Stimulated activated CD8-positive, alpha-beta memory T cell treated with anti-CD3 and anti-CD28 coated beads, Interleukin-4, amount 100 ng/mL, for 48 hours (primary cell): ENCODE measurements around the gene ZNF804A.

Experiments used
- DNase-seq: peaks from one replicate; pipeline ENCODE4 v3.0.0-alpha.2; 2020

Gene ZNF804A

GRCh38 chr2:184611361-184612085 lies 13.2 kb downstream of the ZNF804A start:
- DNase-seq, result no peak

- DNase-seq, result no peak
These were observed 22.0 kb downstream of the ZNF804A start for GRCh38 chr2:184620367-184620766.

- no peak for DNase-seq
These were observed 26.0 kb downstream of the ZNF804A start for GRCh38 chr2:184624311-184624710.

- no peak for DNase-seq
These were observed 29.7 kb downstream of the ZNF804A start for GRCh38 chr2:184628051-184628450.

- DNase-seq, result no peak
These were observed 35.4 kb downstream of the ZNF804A start for GRCh38 chr2:184633726-184634125.

GRCh38 chr2:184637781-184638180 lies 39.5 kb downstream of the ZNF804A start:
- DNase-seq, result no peak

- DNase-seq, result no peak
These were observed 46.4 kb downstream of the ZNF804A start for GRCh38 chr2:184644685-184645084.

GRCh38 chr2:184646177-184646576 lies 47.8 kb downstream of the ZNF804A start:
- no peak for DNase-seq

- DNase-seq, result no peak
These were observed 48.3 kb downstream of the ZNF804A start for GRCh38 chr2:184646593-184646992.

- no peak for DNase-seq
These were observed 56.6 kb downstream of the ZNF804A start for GRCh38 chr2:184654945-184655344.

- no peak for DNase-seq
These were observed 78.8 kb downstream of the ZNF804A start for GRCh38 chr2:184677171-184677570.

- no peak for DNase-seq
These were observed 81.1 kb downstream of the ZNF804A start for GRCh38 chr2:184679219-184680018.

GRCh38 chr2:184680825-184681224 lies 82.5 kb downstream of the ZNF804A start:
- DNase-seq, result no peak

GRCh38 chr2:184681642-184682321 lies 83.5 kb downstream of the ZNF804A start:
- no peak for DNase-seq

- DNase-seq, result no peak
These were observed 85.6 kb downstream of the ZNF804A start for GRCh38 chr2:184683911-184684310.

GRCh38 chr2:184685999-184686841 lies 87.9 kb downstream of the ZNF804A start:
- DNase-seq, result no peak

GRCh38 chr2:184689638-184690037 lies 91.3 kb downstream of the ZNF804A start:
- no peak for DNase-seq

- no peak for DNase-seq
These were observed 93.9 kb downstream of the ZNF804A start for GRCh38 chr2:184692141-184692734.

GRCh38 chr2:184696644-184697043 lies 98.3 kb downstream of the ZNF804A start:
- no peak for DNase-seq

- DNase-seq, result no peak
These were observed 100.1 kb downstream of the ZNF804A start for GRCh38 chr2:184698476-184698875.

- DNase-seq, result no peak
These were observed 123.6 kb downstream of the ZNF804A start for GRCh38 chr2:184721881-184722280.

GRCh38 chr2:184727813-184728212 lies 129.5 kb downstream of the ZNF804A start:
- DNase-seq, result no peak
